ENCODE data around the gene FHAD1. TPM values are rescaled to one million over a fixed set of nuclear protein-coding genes. Genes with fewer than 3 reads are reported as not detected.
A peak's percentile ranks its signal among the peaks of the same experiment; 100 is the strongest.

FHAD1 gene
- polyA plus RNA-seq, 3 donors, result 0.67 to 0.69 TPM; not detected in 1

GRCh38 chr1:15322648-15323350, 75.8 kb downstream of the FHAD1 start:
- DNase-seq, result peak in 1 of 3 donors; percentile 34
- Mint-ChIP-seq H3K36me3 (no peaks in the 10 kb centered on the region), H3K4me1 (peaks cover 14% of the 10 kb centered on the region), H3K27me3 (ENCODE audit: low read depth in 3 of 3) (peaks cover 3 to 4% (median 4%) of the 10 kb centered on the region in 3 donors), H3K27ac (no peak overlapping the region), H3K4me3 (no peak overlapping the region), H3K9me3 (peaks cover 4 to 18% (median 13%) of the 10 kb centered on the region in 7 donors)
- 97% methylated on average over 6 of the region's 14 CpGs for WGBS (ENCODE audit: insufficient coverage)
- no peak for TF ChIP-seq CTCF (IDR thresholded peaks at IDR 0.05)
- peaks cover 5 to 8% of the 10 kb centered on the region in 2 donors for H3K4me1 ChIP-seq (ENCODE audit: control insufficient read depth in 1 of 2, insufficient read depth in 2 of 2, low read length in 2 of 2)
- H3K4me3 ChIP-seq (replicated peaks in 1 of 3; ENCODE audit: low read depth in 2 of 3, low read length in 3 of 3), result no peak overlapping the region
- no peak overlapping the region for H3K9ac ChIP-seq (ENCODE audit: insufficient read depth, low read length, poor library complexity, severe bottlenecking)
- H3K36me3 ChIP-seq (replicated peaks in 1 of 2; ENCODE audit: control insufficient read depth in 1 of 2, insufficient read depth in 2 of 2, low read length in 2 of 2), result no peaks in the 10 kb centered on the region
- H3K4me2 ChIP-seq (replicated peaks; ENCODE audit: extremely low read depth, low read length, poor library complexity, severe bottlenecking), result no peak overlapping the region
- peaks cover 4 to 6% of the 10 kb centered on the region in 2 donors for H3K9me3 ChIP-seq (replicated peaks in 1 of 2; ENCODE audit: control insufficient read depth in 1 of 2, insufficient read depth in 1 of 2, low read length in 2 of 2)
- H3K27me3 ChIP-seq (ENCODE audit: control insufficient read depth in 2 of 2, insufficient read depth in 2 of 2, low read length in 2 of 2), result no peaks in the 10 kb centered on the region
- H3K27ac ChIP-seq (ENCODE audit: low read depth in 1 of 2, low read length in 2 of 2), result no peak overlapping the region
- intact Hi-C loops (cut with micrococcal nuclease), result loop anchor here (2.0 to 10.0 kb wide), 5 partner anchors 24 to 182 kb away; no protein-coding TSS in a partner anchor
- H2AFZ ChIP-seq (ENCODE audit: insufficient read depth, low read depth, low read length, poor library complexity, severe bottlenecking), result no peak overlapping the region
- no peaks in the 10 kb centered on the region for H4K20me1 ChIP-seq (ENCODE audit: insufficient read depth, low read length)
- H3K79me2 ChIP-seq (ENCODE audit: insufficient read depth, low read length), result no peaks in the 10 kb centered on the region

GRCh38 chr1:15323351-15323988, 76.4 kb downstream of the FHAD1 start:
- H3K4me1 ChIP-seq (ENCODE audit: control insufficient read depth in 1 of 2, insufficient read depth in 2 of 2, low read length in 2 of 2), result peaks cover 6 to 8% of the 10 kb centered on the region in 2 donors
- H3K4me2 ChIP-seq (replicated peaks; ENCODE audit: extremely low read depth, low read length, poor library complexity, severe bottlenecking), result peak overlapping the region; percentile 5
- Mint-ChIP-seq H3K27ac (no peak overlapping the region), H3K9me3 (peaks cover 4 to 18% (median 13%) of the 10 kb centered on the region in 7 donors), H3K4me1 (peaks cover 15% of the 10 kb centered on the region), H3K4me3 (no peak overlapping the region), H3K36me3 (no peaks in the 10 kb centered on the region), H3K27me3 (ENCODE audit: low read depth in 3 of 3) (peaks cover 7 to 10% (median 8%) of the 10 kb centered on the region in 3 donors)
- no peak overlapping the region for H3K4me3 ChIP-seq (replicated peaks in 1 of 3; ENCODE audit: low read depth in 2 of 3, low read length in 3 of 3)
- no peaks in the 10 kb centered on the region for H4K20me1 ChIP-seq (ENCODE audit: insufficient read depth, low read length)
- no peaks in the 10 kb centered on the region for H3K27me3 ChIP-seq (ENCODE audit: control insufficient read depth in 2 of 2, insufficient read depth in 2 of 2, low read length in 2 of 2)
- TF ChIP-seq CTCF (IDR thresholded peaks at IDR 0.05), result peak; percentile 92
- no peak overlapping the region for H3K27ac ChIP-seq (ENCODE audit: low read depth in 1 of 2, low read length in 2 of 2)
- DNase-seq, result peak; percentile 69 to 76 (median 73)
- H3K9ac ChIP-seq (ENCODE audit: insufficient read depth, low read length, poor library complexity, severe bottlenecking), result no peak overlapping the region
- peaks cover 4 to 6% of the 10 kb centered on the region in 2 donors for H3K9me3 ChIP-seq (replicated peaks in 1 of 2; ENCODE audit: control insufficient read depth in 1 of 2, insufficient read depth in 1 of 2, low read length in 2 of 2)
- H2AFZ ChIP-seq (ENCODE audit: insufficient read depth, low read depth, low read length, poor library complexity, severe bottlenecking), result no peak overlapping the region
- no peaks in the 10 kb centered on the region for H3K79me2 ChIP-seq (ENCODE audit: insufficient read depth, low read length)
- intact Hi-C loops (cut with micrococcal nuclease), result loop anchor here (2.0 to 10.0 kb wide), 5 partner anchors 23 to 181 kb away; no protein-coding TSS in a partner anchor
- no peaks in the 10 kb centered on the region for H3K36me3 ChIP-seq (replicated peaks in 1 of 2; ENCODE audit: control insufficient read depth in 1 of 2, insufficient read depth in 2 of 2, low read length in 2 of 2)
- 65% methylated on average over 9 of the region's 15 CpGs for WGBS (ENCODE audit: insufficient coverage)
